NCI-H345 treated with DMSO at 0.1 percent for 48 hours (cell line): ENCODE data around the gene ARHGAP18.
"Not testable (repeated sequence)": the region's sequence is repeated elsewhere in the genome, so short reads cannot be mapped to it uniquely, and the experiment has no call there.

Experiments
- DNase-seq: peaks from one replicate; lab custom pipeline; 2025; ENCODE audit not compliant: unreplicated experiment; lab: John Stamatoyannopoulos, UW

ARHGAP18 gene

DNA sequence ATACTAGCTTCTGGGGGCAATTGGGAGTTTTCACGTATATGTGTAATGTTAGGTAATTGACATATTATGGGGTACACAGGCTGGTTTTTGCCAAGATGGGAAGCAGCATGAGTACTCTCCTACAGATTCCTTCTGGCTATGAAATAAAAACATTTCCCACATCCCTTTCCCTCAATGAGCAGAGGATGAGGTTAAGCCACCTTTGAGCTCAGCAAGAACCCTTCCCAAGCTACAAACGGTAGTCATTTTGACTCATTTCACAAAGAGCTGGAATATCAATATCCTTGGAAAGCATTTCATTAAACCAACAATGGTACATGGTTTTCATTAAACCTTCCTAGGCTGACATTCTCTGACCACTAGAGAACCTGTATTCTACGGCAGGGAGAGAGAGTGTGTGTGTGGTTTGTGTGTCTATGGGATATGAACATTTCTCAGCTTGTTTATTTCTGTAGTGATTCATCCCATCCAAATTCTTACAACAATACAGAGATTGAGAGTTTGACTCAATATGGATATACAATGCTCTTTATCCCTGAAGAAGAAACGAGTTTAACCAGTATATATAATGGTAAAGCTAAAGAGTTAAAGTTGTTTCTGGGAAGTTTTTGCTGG lies 119.5 kb downstream of the ARHGAP18 start:
- no peak for DNase-seq

DNA sequence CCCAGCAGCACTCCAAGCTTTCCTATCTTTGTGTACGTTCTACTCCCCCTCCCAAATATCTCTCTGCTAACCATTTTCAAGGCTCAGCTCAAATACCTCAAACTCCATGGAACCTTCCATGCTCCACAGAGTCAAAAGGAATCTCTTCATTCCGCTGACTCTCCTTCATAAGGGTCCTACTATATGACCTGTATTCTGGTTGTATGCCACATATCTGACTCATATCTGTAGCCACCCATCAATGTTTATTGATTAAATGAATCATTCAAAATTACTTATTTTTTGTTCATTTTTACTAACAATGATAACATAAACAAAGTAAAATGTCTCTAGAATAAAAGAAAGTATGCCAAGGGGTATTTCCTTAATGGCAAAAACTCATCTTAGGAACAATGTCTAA lies 123.2 kb downstream of the ARHGAP18 start:
- no peak for DNase-seq

DNA sequence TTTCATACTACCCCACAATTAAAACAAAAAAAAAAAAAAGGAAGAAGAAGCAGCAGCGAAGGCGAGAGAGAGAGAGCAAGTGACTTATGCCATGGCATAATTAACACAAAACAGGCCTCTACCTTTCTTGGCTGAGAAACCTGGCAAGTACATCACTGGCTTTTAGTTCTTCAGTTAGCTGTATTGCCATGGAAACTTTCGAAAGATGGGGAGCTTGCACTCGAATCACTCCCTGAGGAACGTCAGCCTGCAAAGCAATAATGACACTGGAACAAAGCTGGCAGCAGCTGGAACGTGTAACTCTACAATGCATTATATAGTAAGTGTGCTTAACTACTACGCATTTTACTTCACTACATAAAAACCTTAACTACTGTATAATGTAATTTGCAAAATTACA lies 126.1 kb downstream of the ARHGAP18 start:
- no peak for DNase-seq

DNA sequence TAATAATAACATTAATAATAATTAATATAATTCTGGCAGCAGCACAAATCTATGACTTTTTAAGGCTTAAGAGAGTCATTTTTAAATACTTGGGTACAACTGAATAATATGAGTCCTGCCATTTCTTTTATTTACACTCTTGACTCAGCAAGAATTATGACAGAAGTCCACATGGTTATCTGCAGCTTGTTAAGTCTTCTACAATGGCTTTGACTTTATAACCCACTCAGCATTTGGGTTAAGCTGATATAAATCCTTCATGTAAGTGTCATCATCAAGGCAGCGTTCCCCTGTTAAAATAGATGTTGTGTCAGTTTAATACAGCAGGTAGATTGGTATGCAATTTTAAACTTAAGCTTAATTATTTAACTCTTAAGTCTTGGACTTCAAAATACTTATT lies 131.7 kb downstream of the ARHGAP18 start:
- no peak for DNase-seq

DNA sequence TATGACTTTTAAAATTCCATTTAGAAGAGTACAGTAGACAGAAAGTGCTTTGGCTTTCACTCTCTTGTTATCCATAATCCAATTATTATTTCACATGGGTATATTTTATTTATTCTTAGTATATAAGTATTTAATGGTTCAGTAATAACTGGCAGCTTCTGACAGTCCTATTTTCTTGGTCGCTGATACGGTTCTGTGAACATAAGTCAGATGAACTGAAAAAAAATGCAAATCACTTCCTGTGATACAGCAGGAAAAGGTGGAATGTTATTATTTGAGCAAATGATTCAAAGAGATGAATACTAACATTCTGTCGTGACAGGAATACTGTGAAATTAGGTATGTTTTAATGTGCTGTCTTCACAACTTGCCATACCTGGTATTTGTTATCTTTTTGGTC lies 132.3 kb downstream of the ARHGAP18 start:
- DNase-seq: no peak

DNA sequence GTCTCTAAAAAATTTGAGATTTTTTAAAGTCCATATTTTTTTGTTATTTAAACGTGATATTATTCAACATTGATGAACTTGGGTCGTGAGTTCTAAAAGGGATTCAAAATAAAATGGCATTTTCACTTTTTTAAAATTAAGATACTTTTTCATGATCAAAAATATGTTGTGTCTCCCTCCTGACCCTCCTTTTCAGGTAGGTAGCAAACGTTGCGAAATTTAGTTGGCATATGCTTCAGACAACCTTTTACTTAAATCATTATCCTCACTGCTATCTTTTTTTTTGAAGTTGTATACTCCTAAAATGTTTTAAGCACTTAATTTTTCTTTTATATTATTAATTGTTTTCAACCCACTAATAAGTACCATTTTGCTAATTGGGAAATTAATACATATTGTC lies 133.5 kb downstream of the ARHGAP18 start:
- DNase-seq: no peak

DNA sequence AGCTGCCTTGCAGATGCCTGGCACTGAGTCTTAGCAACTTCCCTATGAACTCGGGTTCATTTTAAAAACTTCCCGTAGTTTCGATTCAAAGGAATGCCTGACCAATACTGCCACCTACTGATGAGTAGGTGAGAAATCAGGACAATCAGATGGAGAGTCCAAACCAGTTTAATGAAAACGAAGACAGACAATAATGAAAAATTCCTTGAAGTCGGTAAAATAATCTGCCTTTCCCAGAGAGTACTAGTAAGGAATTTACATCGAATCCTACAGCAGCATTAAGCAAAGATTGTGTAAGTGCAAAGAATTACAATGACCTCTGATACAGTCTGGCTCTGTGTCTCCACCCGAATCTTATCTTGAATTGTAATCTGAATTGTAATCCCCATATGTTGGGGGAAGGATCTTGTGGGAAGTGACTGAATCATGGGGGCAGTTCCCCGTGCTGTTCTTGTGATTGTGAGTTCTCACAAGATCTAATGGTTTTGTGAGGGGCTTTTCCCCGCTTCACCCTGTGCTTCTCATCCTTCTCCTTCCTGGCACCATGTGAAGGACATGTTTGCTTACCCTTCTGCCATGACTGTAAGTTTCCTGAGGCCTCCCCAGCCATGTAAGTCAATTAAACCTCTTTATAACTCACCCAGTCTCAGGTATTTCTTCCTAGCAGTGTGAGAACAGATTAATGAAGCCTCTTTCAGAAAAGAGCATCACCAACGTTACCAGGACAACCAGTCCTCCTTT lies 134.4 kb downstream of the ARHGAP18 start:
- no peak for DNase-seq

DNA sequence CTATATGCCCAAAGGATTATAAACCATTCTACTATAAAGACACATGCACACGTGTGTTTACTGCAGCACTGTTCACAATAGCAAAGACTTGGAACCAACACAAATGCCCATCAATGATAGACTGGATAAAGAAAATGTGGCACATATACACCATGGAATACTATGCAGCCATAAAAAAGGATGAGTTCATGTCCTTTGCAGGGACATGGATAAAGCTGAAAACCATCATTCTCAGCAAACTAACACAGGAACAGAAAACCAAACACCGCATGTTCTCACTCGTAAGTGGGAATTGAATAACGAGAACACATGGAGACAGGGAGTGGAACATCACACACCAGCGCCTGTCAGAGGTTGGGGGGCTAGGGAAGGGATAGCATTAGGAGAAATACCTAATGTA lies 135.4 kb downstream of the ARHGAP18 start:
- DNase-seq: not testable (repeated sequence)

DNA sequence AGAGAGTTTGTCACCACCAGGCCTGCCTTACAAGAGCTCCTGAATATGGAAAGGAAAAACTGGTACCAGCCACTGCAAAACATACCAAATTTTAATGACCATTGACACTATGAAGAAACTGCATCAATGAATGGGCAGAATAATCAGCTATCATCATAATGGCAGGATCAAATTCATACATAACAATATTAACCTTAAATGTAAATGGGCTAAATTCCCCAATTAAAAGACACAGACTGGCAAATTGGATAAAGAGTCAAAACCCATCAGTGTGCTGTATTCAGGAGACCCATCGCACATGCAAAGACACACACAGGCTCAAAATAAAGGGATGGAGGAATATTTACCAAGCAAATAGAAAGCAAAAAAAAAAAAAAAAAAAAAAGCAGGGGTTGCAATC lies 139.0 kb downstream of the ARHGAP18 start:
- DNase-seq: not testable (repeated sequence)

DNA sequence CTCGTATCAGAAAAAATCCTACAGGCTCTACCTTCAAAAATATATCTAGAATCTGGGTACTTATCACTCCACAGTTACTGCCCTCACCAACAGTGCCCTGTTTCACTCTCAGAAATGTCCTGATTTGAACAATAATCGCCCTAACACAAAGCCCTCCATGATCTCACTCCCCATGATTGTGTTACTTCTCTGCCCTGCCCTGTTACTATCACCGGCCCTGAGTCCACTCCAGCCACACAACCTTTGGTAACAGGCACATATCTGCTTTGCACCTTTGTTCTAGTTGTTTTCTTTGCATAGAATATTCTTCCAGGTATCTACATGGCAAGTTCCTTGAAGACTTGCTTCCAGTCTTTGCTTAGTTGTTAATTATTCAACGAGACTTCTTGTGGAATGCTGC lies 142.0 kb downstream of the ARHGAP18 start:
- DNase-seq: no peak

DNA sequence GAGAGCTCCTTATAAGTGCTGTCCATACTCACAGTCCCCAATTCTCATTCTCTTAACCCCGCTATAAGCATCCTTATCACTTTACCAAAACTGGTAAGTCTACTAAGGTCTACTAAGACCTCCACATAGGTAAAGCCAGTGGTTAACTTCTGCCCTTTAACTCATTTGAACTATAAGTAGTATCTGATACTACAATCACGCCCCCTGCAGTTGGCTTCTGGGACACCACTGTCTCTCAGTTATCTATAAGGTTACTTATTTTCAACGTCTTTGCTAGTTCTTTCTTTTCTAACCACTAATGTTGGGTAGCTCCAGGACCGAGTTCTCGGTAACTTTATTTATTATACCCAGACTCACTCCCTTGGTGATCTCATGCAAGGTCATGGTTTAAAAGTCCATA lies 142.6 kb downstream of the ARHGAP18 start:
- no peak for DNase-seq

DNA sequence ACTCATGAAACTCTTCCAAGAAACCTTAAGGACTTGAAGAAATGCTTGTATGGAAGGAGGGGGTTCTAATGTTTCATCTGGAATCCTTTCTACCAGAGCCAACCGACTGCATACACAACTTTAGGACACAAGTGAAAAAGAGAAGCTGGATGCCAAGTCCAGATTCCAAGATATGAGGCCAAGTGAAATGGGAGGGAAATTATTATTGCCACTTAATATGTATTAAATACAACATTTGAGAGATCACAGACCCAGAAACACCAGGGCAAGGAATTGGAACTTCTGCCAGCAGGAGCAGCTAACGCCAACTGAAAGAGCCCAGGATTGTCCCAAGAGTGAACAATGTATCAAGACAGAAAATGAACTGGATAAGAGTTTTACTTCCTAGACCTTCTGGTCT lies 144.2 kb downstream of the ARHGAP18 start:
- DNase-seq: no peak

DNA sequence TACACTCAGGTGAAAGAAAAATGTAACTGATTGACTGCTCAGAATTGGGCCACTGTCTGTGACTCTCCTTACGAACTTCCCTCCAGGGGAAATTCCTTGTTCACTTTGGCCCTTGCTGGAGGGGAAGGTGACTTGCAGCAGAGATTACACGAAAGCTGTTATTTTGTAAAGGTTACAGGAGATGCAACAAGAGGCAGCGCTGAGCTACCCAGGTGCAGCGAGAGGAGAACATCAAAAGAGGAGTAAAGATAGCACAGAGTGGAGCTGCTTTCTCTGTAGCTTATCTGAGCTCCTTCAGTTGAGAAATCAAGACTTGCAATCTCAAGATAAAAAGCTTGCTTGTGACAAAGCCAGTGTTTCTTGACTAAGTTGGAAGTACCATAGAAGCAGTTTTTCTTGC lies 144.6 kb downstream of the ARHGAP18 start:
- DNase-seq: no peak

DNA sequence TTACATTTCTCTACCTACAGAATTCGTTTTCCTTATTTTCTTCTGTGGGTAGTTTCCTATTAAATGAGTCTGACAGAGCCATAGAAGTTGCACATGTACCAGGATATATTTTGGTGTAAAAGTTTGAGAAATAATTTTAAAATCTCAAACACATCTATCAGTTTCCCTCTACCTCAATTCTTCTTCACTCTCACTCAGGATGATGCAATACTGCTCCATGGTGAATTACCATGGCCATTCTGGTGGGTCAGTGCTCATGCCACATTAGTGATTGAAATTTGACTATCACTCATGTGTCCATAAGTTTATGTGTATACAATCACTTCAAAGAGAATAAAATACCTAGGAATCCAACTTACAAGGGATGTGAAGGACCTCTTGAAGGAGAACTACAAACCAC lies 151.7 kb downstream of the ARHGAP18 start:
- DNase-seq: no peak

DNA sequence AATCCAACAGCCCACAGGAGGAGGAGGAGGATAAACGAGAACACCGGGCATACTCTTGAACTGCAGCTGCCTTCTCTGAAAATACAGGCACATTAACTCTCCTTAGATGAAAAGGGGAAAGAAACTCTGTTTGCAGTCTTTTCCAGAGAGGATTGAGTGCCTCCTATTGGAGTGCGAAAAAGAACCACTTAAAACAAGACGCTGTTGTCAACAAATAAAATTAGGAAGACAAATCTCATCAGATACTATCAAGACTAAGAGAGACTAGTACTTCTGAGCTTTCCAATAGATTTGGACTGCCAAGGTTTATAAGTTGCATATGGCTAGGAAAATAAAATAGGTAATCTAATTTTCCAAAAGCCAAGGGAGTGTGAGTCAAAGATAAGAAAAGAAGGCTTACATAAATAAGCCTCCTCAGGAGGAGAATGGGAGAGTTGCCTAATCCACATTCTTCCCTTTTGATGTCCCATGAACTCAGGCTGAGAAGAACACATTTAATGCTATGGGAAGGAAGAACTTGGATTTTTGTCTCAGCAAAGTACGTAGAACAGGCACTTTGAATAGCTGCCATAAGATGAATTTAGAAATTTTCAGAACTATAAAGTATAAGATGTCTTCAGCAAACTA lies 154.7 kb downstream of the ARHGAP18 start:
- no peak for DNase-seq

DNA sequence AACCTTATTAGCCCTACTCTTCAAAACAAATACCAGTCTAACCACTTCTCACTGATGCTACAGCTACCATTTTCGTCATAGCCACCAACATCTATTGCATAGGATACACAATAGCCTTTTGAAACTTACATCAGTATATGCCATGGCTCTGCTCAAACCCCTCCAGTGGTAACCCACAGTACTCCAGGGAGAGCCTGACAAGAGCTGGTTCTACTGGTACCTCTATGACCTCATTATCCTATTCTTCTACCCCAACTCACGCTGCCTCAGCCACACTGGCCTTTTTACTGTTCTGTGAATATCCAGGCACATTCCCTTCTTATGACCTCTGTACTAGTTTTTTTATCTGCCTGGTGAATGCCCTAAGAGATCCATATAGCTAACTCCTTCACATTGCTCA lies 157.6 kb downstream of the ARHGAP18 start:
- DNase-seq: no peak

DNA sequence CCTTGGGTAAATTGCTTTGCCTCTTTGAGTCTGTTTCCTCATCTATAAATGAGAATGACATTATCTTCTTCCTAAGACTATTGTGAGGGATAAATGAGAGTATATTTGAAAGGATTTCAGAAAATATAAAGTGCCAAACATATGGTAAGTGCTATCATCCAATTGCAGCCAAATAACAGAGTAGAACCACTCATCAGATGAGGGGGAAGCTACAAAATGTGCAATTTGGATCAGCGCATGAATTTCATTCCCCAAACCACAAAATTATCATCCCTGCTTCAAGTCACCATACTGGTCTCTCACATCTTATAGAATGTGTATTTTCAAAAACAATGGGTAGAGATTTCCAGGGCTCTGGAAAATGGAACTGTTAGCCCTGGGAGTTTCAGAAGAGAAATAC lies 158.5 kb downstream of the ARHGAP18 start:
- DNase-seq: no peak

DNA sequence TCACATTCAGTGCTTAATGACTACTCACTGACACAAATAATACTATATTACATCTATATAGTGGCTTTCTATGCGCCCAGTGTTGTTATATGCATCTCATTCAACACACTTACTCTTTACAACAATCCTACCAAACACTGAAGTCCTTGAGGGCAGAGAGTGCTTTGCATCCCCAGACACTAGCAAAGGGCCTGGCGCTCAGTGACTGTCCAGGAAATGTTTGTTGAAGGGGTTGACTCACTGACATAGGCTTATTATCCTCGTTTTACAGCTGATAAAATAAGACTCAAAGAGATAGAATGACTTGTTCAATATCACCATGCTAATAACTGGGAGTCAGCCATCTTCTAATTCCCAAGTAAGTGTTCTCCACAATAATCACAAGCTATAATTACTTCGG lies 163.3 kb downstream of the ARHGAP18 start:
- no peak for DNase-seq

DNA sequence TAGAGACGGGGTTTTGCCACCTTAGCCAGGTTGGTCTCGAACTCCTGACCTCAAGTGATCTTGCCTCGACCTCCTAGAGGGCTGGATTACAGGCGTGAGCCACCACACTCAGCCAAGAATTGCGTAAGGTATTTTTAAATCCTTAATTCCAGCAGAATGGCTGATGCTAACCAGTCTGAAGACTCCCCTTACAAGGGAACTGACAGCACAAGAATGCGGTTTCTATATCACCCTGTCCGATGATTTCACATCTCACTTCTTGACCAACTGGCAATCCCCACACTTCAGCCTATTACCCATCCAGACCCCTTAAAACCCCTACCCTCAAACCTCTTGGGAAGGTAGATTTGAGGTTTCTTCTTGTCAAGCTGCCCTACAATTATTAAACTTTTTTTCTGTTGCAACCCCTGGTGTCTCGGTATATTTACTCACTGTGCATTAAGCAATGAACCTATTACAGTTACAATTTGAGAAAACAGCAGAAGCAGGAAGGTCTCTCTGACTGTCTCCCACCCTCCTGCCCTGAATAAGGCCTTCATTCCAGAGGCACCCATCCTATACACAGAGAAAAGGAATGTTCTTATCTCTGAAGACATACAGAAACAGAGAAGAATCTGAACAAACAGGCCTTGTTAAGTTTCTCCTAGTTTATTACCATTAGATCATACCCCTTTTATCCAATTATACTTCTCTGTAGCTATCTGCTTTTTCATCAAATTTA lies 164.9 kb downstream of the ARHGAP18 start:
- no peak for DNase-seq

DNA sequence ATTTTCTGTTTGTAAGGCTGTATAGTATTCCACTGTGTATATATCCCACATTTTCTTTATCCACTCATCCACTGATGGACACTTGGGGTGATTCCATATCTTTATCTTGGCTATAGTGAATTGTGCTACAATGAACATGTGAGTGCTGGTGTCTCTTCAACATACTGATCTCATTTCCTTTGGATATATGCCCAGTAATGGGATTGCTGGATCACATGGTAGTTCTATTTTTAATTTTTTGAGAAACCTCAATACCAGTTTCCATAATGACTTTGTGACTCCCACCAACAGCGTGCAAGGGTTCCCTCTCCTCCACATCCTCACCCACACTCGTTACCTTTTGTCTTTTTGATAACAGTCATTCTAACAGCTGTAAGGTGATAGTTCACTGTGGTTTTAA lies 166.0 kb downstream of the ARHGAP18 start:
- DNase-seq: no peak

DNA sequence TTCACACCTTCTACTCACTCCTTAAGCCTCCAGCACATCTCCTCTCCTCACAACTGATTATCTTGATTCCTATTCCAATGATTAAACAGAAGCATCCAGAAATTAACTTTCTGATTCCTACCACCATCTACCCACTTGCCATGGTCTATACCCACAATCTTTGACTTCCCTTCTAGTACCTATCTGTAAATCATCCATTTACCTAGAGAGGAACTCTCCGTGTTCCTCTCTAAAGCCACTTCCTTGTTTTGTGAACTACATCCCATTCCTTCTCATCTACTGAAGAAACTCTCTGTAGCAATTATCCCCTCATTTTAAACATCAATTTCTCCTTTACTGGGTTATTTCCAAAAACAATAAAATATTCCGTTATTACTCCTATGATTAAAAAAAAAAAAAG lies 167.3 kb downstream of the ARHGAP18 start:
- no peak for DNase-seq

DNA sequence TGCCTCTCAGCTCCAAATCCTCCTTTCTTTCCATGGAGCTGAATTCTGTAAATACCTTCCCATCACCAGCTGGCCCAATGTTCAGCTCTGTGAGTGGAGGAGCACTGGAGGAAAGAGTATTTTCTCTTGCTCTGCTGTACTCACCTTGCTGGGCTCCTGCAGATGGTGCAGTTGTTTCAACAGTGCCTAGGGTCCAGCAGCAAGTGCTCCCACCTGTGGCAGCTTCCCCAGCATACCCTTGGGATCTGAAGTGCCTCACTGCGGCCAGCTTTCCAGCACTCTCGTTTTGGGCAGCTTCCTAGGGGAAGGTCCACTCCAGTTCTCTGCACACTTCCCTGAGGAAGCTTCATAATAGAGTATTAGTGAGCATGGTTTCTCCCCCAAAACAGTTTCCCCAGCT lies 170.9 kb downstream of the ARHGAP18 start:
- DNase-seq: no peak
